Hepatocyte (in vitro differentiated cells): ENCODE measurements around the gene STOM. TPM values are rescaled to one million over a fixed set of nuclear protein-coding genes. Genes with fewer than 3 reads are reported as not detected.

Experiments
- DNase-seq: peaks from one replicate; pipeline ENCODE4 v3.0.0-alpha.2; 2016; ENCODE audit warnings: low spot score
- H2AFZ ChIP-seq: fragments of 200-600 bp; sonication (generic); 2 replicates; pipeline ENCODE4 v1.6.0; 2016; ENCODE audit warnings: antibody characterized with exemption, mild to moderate bottlenecking
- H3K27ac ChIP-seq: fragments of 200-600 bp; sonication (generic); 2 replicates; pipeline ENCODE4 v1.5.1; 2016; ENCODE audit warnings: mild to moderate bottlenecking
- H3K27me3 ChIP-seq: fragments of 200-600 bp; sonication (generic); 2 replicates; pipeline ENCODE4 v1.6.1; 2016
- H3K36me3 ChIP-seq: fragments of 200-600 bp; sonication (generic); replicated peaks from 2 replicates; pipeline ENCODE4 v1.5.1; 2016; ENCODE audit warnings: low read depth; ENCODE audit not compliant: insufficient read depth
- H3K4me1 ChIP-seq: fragments of 200-600 bp; sonication (generic); 2 replicates; pipeline ENCODE4 v1.5.1; 2016; ENCODE audit warnings: mild to moderate bottlenecking, moderate library complexity; ENCODE audit not compliant: insufficient read depth
- H3K4me2 ChIP-seq: fragments of 200-600 bp; sonication (generic); 2 replicates; pipeline ENCODE4 v1.6.0; 2016
- H3K4me3 ChIP-seq: fragments of 200-600 bp; sonication (generic); 2 replicates; pipeline ENCODE4 v1.5.1; 2016; ENCODE audit warnings: mild to moderate bottlenecking
- H3K79me2 ChIP-seq: fragments of 200-600 bp; sonication (generic); 2 replicates; pipeline ENCODE4 v1.6.0; 2017; ENCODE audit warnings: mild to moderate bottlenecking
- H3K9me2 ChIP-seq: fragments of 200-600 bp; sonication (generic); replicated peaks from 2 replicates; pipeline ENCODE4 v1.6.0; 2017; ENCODE audit warnings: mild to moderate bottlenecking; ENCODE audit not compliant: insufficient read depth
- H3K9me3 ChIP-seq: fragments of 200-600 bp; sonication (generic); 2 replicates; pipeline ENCODE4 v1.5.1; 2016; ENCODE audit warnings: low read depth, mild to moderate bottlenecking
- H4K20me1 ChIP-seq: fragments of 200-600 bp; sonication (generic); 2 replicates; pipeline ENCODE4 v1.6.0; 2016; ENCODE audit warnings: mild to moderate bottlenecking; ENCODE audit not compliant: insufficient read depth, poor library complexity, severe bottlenecking
- CTCF ChIP-seq: fragments of 200-600 bp; sonication (generic); IDR thresholded peaks from 2 replicates; pipeline ENCODE4 v1.5.1; 2016; ENCODE audit warnings: antibody characterized with exemption, mild to moderate bottlenecking; ENCODE audit not compliant: poor library complexity
- EZH2 ChIP-seq: fragments of 200-600 bp; sonication (generic); IDR thresholded peaks from 2 replicates; pipeline ENCODE4 v1.6.1; 2016; ENCODE audit warnings: antibody characterized with exemption, mild to moderate bottlenecking, borderline replicate concordance
- EZH2phosphoT487 ChIP-seq: fragments of 200-600 bp; sonication (generic); IDR thresholded peaks from one replicate; pipeline ENCODE4 v1.6.1; 2018; ENCODE audit warnings: antibody characterized with exemption, mild to moderate bottlenecking, low read depth, moderate library complexity; ENCODE audit not compliant: unreplicated experiment, severe bottlenecking
- WGBS: methylation state at CpG from one replicate; pipeline ENCODE4 v1.1.6; 2016; ENCODE audit warnings: low lambda C conversion rate; ENCODE audit errors: missing lambda C conversion rate; 5-methylcytosine and 5-hydroxymethylcytosine counted together
- polyA plus RNA-seq: library from polyadenylated mRNA; unstranded; fragments of >200 nt; fragmentation: Nextera tagmentation; extraction: Ambion mirVana; gene quantifications from 2 replicates; pipeline ENCODE4 v1.2.1, GENCODE V29; 2016
- total RNA-seq: library from RNA; depleted of rRNA; stranded (reverse); fragments of >200 nt; gene quantifications from 2 replicates; pipeline ENCODE4 v1.2.3, GENCODE V29; 2014

The STOM gene
- total and polyA plus RNA-seq, 2 experiments from 2014 or later: 85.5 to 130 TPM

GRCh38 chr9:121298689-121299466 lies 71.2 kb downstream of the STOM start:
- H3K79me2 ChIP-seq: peaks cover 14% of the 10 kb centered on the region
- no peaks in the 10 kb centered on the region for H4K20me1 ChIP-seq
- peak; percentile 43 for DNase-seq
- no peaks in the 10 kb centered on the region for H3K9me2 ChIP-seq
- peaks cover 34% of the 10 kb centered on the region for H3K4me1 ChIP-seq
- peak overlapping the region; percentile 24 for H3K4me3 ChIP-seq
- H3K4me2 ChIP-seq: peak overlapping the region; percentile 95
- no peak for TF ChIP-seq CTCF
- no peak for TF ChIP-seq EZH2phosphoT487
- TF ChIP-seq EZH2: no peak
- no peaks in the 10 kb centered on the region for H3K9me3 ChIP-seq
- H3K27me3 ChIP-seq: no peaks in the 10 kb centered on the region
- peak overlapping the region; percentile 75 for H3K27ac ChIP-seq
- H3K36me3 ChIP-seq: no peaks in the 10 kb centered on the region
- peak overlapping the region; percentile 7 for H2AFZ ChIP-seq
- WGBS: 42% methylated on average over 13 of the region's 13 CpGs

- Histone ChIP-seq H3K36me3 (no peaks in the 10 kb centered on the region), H4K20me1 (no peaks in the 10 kb centered on the region), H3K27me3 (no peaks in the 10 kb centered on the region), H3K4me3 (no peak overlapping the region), H3K9me2 (no peaks in the 10 kb centered on the region), H3K4me1 (peaks cover 34% of the 10 kb centered on the region), H3K79me2 (peaks cover 14% of the 10 kb centered on the region), H3K9me3 (no peaks in the 10 kb centered on the region), H3K4me2 (no peak overlapping the region), H2AFZ (no peak overlapping the region), H3K27ac (peak overlapping the region; percentile 75)
- TF ChIP-seq EZH2phosphoT487 (no peak), EZH2 (no peak)
- WGBS: 58% methylated on average over 7 of the region's 7 CpGs
- DNase-seq: no peak
These were observed 72.0 kb downstream of the STOM start for GRCh38 chr9:121298016-121298538.

- Histone ChIP-seq H3K9me3 (no peaks in the 10 kb centered on the region), H3K36me3 (no peaks in the 10 kb centered on the region), H3K9me2 (no peaks in the 10 kb centered on the region), H3K27me3 (no peaks in the 10 kb centered on the region), H4K20me1 (no peaks in the 10 kb centered on the region), H3K4me3 (no peak overlapping the region), H3K79me2 (peaks cover 20% of the 10 kb centered on the region), H3K27ac (peak overlapping the region; percentile 75), H3K4me2 (no peak overlapping the region), H2AFZ (no peak overlapping the region), H3K4me1 (peaks cover 34% of the 10 kb centered on the region)
- no peak for DNase-seq
- no peak for TF ChIP-seq EZH2phosphoT487
- no peak for TF ChIP-seq EZH2
- no peak for TF ChIP-seq CTCF
- 77% methylated on average over 4 of the region's 4 CpGs for WGBS
These were observed 72.7 kb downstream of the STOM start for GRCh38 chr9:121297389-121297788.

- H3K4me2 ChIP-seq: peak overlapping the region; percentile 5
- H3K4me1 ChIP-seq: peaks cover 34% of the 10 kb centered on the region
- H3K9me3 ChIP-seq: no peaks in the 10 kb centered on the region
- H3K36me3 ChIP-seq: no peaks in the 10 kb centered on the region
- WGBS: 92% methylated on average over 7 of the region's 7 CpGs
- DNase-seq: no peak
- H3K27ac ChIP-seq: no peak overlapping the region
- H3K79me2 ChIP-seq: peaks cover 25% of the 10 kb centered on the region
- no peaks in the 10 kb centered on the region for H4K20me1 ChIP-seq
- H3K4me3 ChIP-seq: no peak overlapping the region
- no peaks in the 10 kb centered on the region for H3K27me3 ChIP-seq
- TF ChIP-seq EZH2 (no peak), EZH2phosphoT487 (no peak), CTCF (no peak)
- H3K9me2 ChIP-seq: no peaks in the 10 kb centered on the region
- H2AFZ ChIP-seq: no peak overlapping the region
These were observed 73.6 kb downstream of the STOM start for GRCh38 chr9:121296213-121297127.
